Lung (tissue), 12 donors: ENCODE data around the gene PARVA. TPM values are rescaled to one million over a fixed set of nuclear protein-coding genes. Genes with fewer than 3 reads are reported as not detected.

Source experiments
- ATAC-seq: fragments of 200-7000 bp; cut with Tn5 transposase; one replicate; pipeline ENCODE4 v1.9.1; 2020; ENCODE audit warnings: moderate number of reproducible peaks; ENCODE audit not compliant: insufficient read depth, low FRiP score
- DNase-seq, 3 donors: peaks; one replicate each; pipeline ENCODE4 v3.0.0-alpha.2; 2013 to 2017
- H3K27ac ChIP-seq, 2 donors: one replicate each; pipeline ENCODE4 v1.5.1; 2013; ENCODE audit warnings: mild to moderate bottlenecking in 2 of 2, moderate library complexity in 2 of 2, control low read depth in 1 of 2, inconsistent platforms in 1 of 2, low read depth in 1 of 2, low read length in 1 of 2
- H3K27me3 ChIP-seq, 3 donors: one replicate each; pipeline ENCODE4 v1.5.1; 2013; ENCODE audit warnings: low read length in 2 of 3; ENCODE audit not compliant: control insufficient read depth in 3 of 3, insufficient read depth in 3 of 3
- H3K36me3 ChIP-seq, 4 donors: one replicate each; pipeline ENCODE4 v1.5.1; 2013; ENCODE audit warnings: low read length in 4 of 4, mild to moderate bottlenecking in 1 of 4, moderate library complexity in 1 of 4; ENCODE audit not compliant: control insufficient read depth in 4 of 4, insufficient read depth in 4 of 4
- H3K4me1 ChIP-seq, 5 donors: one replicate each; pipeline ENCODE4 v1.5.1; 2013; ENCODE audit warnings: low read length in 5 of 5, mild to moderate bottlenecking in 2 of 5, moderate library complexity in 1 of 5; ENCODE audit not compliant: control insufficient read depth in 5 of 5, insufficient read depth in 5 of 5
- H3K4me3 ChIP-seq: one replicate; pipeline ENCODE4 v1.5.1; 2013; ENCODE audit warnings: mild to moderate bottlenecking, control low read depth, moderate library complexity
- H3K9ac ChIP-seq, 2 donors: one replicate each; pipeline ENCODE4 v1.5.1; 2013; ENCODE audit warnings: low read length in 2 of 2, control low read depth in 1 of 2; ENCODE audit not compliant: insufficient read depth in 1 of 2
- H3K9me3 ChIP-seq, 4 donors: one replicate each; pipeline ENCODE4 v1.5.1; 2013; ENCODE audit warnings: low read length in 3 of 4, mild to moderate bottlenecking in 1 of 4, moderate library complexity in 1 of 4; ENCODE audit not compliant: control insufficient read depth in 4 of 4, insufficient read depth in 3 of 4
- CTCF ChIP-seq: IDR thresholded peaks from 2 replicates; pipeline ENCODE4 v1.5.1; 2012; ENCODE audit warnings: mild to moderate bottlenecking; ENCODE audit errors: control extremely low read depth, extremely low read depth
- WGBS, 2 donors: extraction: QIAGEN DNeasy Blood & Tissue Kit; methylation state at CpG; one replicate each; pipeline ENCODE4 v1.1.7; 2013; 5-methylcytosine and 5-hydroxymethylcytosine counted together
- polyA plus RNA-seq, 2 donors: library from polyadenylated mRNA; stranded (reverse); fragments of 200-250 nt; gene quantifications; one replicate each; pipeline ENCODE4 v1.2.1, GENCODE V29; 2013
- total RNA-seq, 2 donors: library from RNA; depleted of rRNA in 1 of 2; stranded (reverse); fragments of >200 nt in 1 of 2; gene quantifications; one replicate each; pipeline ENCODE4 v1.2.1, GENCODE V29; 2014 to 2021
- donor health status: control.
- donor health status: control.
- donor health status: Bipolar disorder and iron deficiency.
- donor health status: healthy.
- donor health status: DM: yes; HTN: yes; CAD: no.

PARVA gene
- total and polyA plus RNA-seq, 4 donors = 19.9 to 71.6 (median 36.2) TPM

GRCh38 chr11:12453243-12453642 lies 75.9 kb downstream of the PARVA start:
- H3K27ac ChIP-seq = no peak overlapping the region
- 87 to 89% methylated on average over 2 of the region's 2 CpGs for WGBS, 2 donors

GRCh38 chr11:12454782-12455181 lies 77.4 kb downstream of the PARVA start:
- Histone ChIP-seq H3K36me3 (no peaks in the 10 kb centered on the region), H3K9ac (no peak overlapping the region), H3K4me1 (peaks cover 0 to 32% (median 4%) of the 10 kb centered on the region in 5 donors), H3K4me3 (no peak overlapping the region), H3K9me3 (no peaks in the 10 kb centered on the region), H3K27ac (no peak overlapping the region), H3K27me3 (no peaks in the 10 kb centered on the region)
- no peak for TF ChIP-seq CTCF
- DNase-seq (no peak), ATAC-seq (no peak)

More at GRCh38 chr11:12453243-12453642, 75.9 kb downstream of the PARVA start:
- no peaks in the 10 kb centered on the region for H3K36me3 ChIP-seq
- DNase-seq (no peak), ATAC-seq (no peak)
- no peak for TF ChIP-seq CTCF
- no peaks in the 10 kb centered on the region for H3K9me3 ChIP-seq
- H3K4me3 ChIP-seq = no peak overlapping the region
- peaks cover 0 to 41% (median 3%) of the 10 kb centered on the region in 5 donors for H3K4me1 ChIP-seq
- no peaks in the 10 kb centered on the region for H3K27me3 ChIP-seq
- H3K9ac ChIP-seq = no peak overlapping the region

- Histone ChIP-seq H3K36me3 (no peaks in the 10 kb centered on the region), H3K27ac (no peak overlapping the region), H3K9me3 (no peaks in the 10 kb centered on the region), H3K4me3 (no peak overlapping the region), H3K4me1 (peaks cover 0 to 30% (median 9%) of the 10 kb centered on the region in 5 donors), H3K27me3 (no peaks in the 10 kb centered on the region), H3K9ac (no peak overlapping the region)
- WGBS, 2 donors = 88 to 92% methylated on average over 4 of the region's 4 CpGs
- no peak for TF ChIP-seq CTCF
- peak in 1 of 3 donors; percentile 9 for DNase-seq
- ATAC-seq = no peak
Measured at GRCh38 chr11:12455938-12456337, 78.6 kb downstream of the PARVA start.
